IMR-90 (cell line): ENCODE results near the gene SLC4A5. TPM values are rescaled to one million over a fixed set of nuclear protein-coding genes. Genes with fewer than 3 reads are reported as not detected.

Source experiments
- ATAC-seq: fragments of 200-7000 bp; cut with Tn5 transposase; 2 replicates; pipeline ENCODE4 v1.9.1; 2020; ENCODE audit warnings: low read depth, mild to moderate bottlenecking, moderate library complexity
- BruUV-seq: library from RNA; stranded (reverse); fragments of 400-500 nt; replicated peaks from 2 replicates; lab custom pipeline; 2021; lab: Mats Ljungman, UMichigan
- CTCF ChIA-PET: fragments of 300-600 bp; formaldehyde crosslinking; extraction: SDS; loops from one replicate; lab custom pipeline; 2021; ENCODE audit warnings: antibody characterized with exemption; lab: Yijun Ruan, JAX
- POLR2A ChIA-PET: fragments of 300-600 bp; sonication (Branson Sonifier 250); formaldehyde crosslinking; loops from one replicate; lab custom pipeline; 2022; ENCODE audit warnings: antibody characterized with exemption; ENCODE audit not compliant: unreplicated experiment; lab: Charles Lee
- DNase-seq: peaks from one replicate; pipeline ENCODE4 v3.0.0; 2013
- H2AFZ ChIP-seq: replicated peaks from 2 replicates; pipeline ENCODE3; 2013; ENCODE audit warnings: low read length, mild to moderate bottlenecking; ENCODE audit not compliant: poor library complexity
- H2AK5ac ChIP-seq: 2 replicates; pipeline ENCODE4 v1.6.1; 2013; ENCODE audit warnings: low read depth, low read length, inconsistent platforms
- H2AK9ac ChIP-seq: replicated peaks from 2 replicates; pipeline ENCODE3; 2013; ENCODE audit warnings: mild to moderate bottlenecking, low read depth, low read length, moderate library complexity; ENCODE audit not compliant: poor library complexity
- H2BK120ac ChIP-seq: 2 replicates; pipeline ENCODE4 v1.6.1; 2013; ENCODE audit warnings: low read depth, low read length, inconsistent platforms
- H2BK15ac ChIP-seq: 3 replicates; pipeline ENCODE4 v1.6.1; 2013; ENCODE audit warnings: low read depth, low read length, inconsistent platforms
- H2BK20ac ChIP-seq: 2 replicates; pipeline ENCODE4 v1.6.1; 2013; ENCODE audit warnings: low read depth, mild to moderate bottlenecking, inconsistent platforms, low read length, moderate library complexity
- H2BK5ac ChIP-seq: 2 replicates; pipeline ENCODE4 v1.6.1; 2013; ENCODE audit warnings: mild to moderate bottlenecking, low read depth, low read length, inconsistent platforms; ENCODE audit not compliant: poor library complexity, severe bottlenecking
- H3K14ac ChIP-seq: replicated peaks from 2 replicates; pipeline ENCODE4 v1.6.1; 2013; ENCODE audit warnings: low read depth, low read length, inconsistent platforms
- H3K18ac ChIP-seq: 2 replicates; pipeline ENCODE4 v1.6.1; 2013; ENCODE audit warnings: low read depth, low read length, control low read depth
- H3K23ac ChIP-seq: 2 replicates; pipeline ENCODE4 v1.6.1; 2013; ENCODE audit warnings: low read depth, low read length, inconsistent platforms
- H3K27ac ChIP-seq: 2 replicates; pipeline ENCODE4 v1.5.1; 2013; ENCODE audit warnings: mild to moderate bottlenecking, control low read depth, low read length; ENCODE audit not compliant: insufficient read depth
- H3K27me3 ChIP-seq: 2 replicates; pipeline ENCODE4 v1.6.1; 2013; ENCODE audit warnings: low read length; ENCODE audit not compliant: control insufficient read depth, insufficient read depth
- H3K36me3 ChIP-seq: 2 replicates; pipeline ENCODE4 v1.6.1; 2013; ENCODE audit warnings: low read length, mixed read lengths; ENCODE audit not compliant: control insufficient read depth, insufficient read depth
- H3K4ac ChIP-seq: 2 replicates; pipeline ENCODE4 v1.6.1; 2013; ENCODE audit warnings: low read depth, low read length, inconsistent platforms
- H3K4me1 ChIP-seq: 2 replicates; pipeline ENCODE4 v1.6.1; 2013; ENCODE audit warnings: low read length, mixed read lengths; ENCODE audit not compliant: control insufficient read depth, insufficient read depth
- H3K4me2 ChIP-seq: 2 replicates; pipeline ENCODE4 v1.6.1; 2013; ENCODE audit warnings: low read depth, mild to moderate bottlenecking, control low read depth, low read length, moderate library complexity
- H3K4me3 ChIP-seq: 2 replicates; pipeline ENCODE4 v1.5.1; 2013; ENCODE audit warnings: low read depth, mild to moderate bottlenecking, control low read depth, low read length, moderate library complexity; ENCODE audit not compliant: insufficient read depth
- H3K56ac ChIP-seq: 2 replicates; pipeline ENCODE4 v1.6.1; 2013; ENCODE audit warnings: low read length, inconsistent platforms; ENCODE audit not compliant: insufficient read depth; ENCODE audit errors: extremely low read depth
- H3K79me1 ChIP-seq, 2 experiments: 2 replicates each; pipeline ENCODE4 v1.6.1; 2013; ENCODE audit warnings: low read length in 2 of 2, inconsistent platforms in 1 of 2, low read depth in 1 of 2
- H3K9ac ChIP-seq: 2 replicates; pipeline ENCODE4 v1.6.1; 2013; ENCODE audit warnings: low read depth, low read length, control low read depth
- H3K9me1 ChIP-seq: 2 replicates; pipeline ENCODE4 v1.6.1; 2013; ENCODE audit warnings: low read length, inconsistent platforms; ENCODE audit not compliant: insufficient read depth
- H3K9me3 ChIP-seq: 2 replicates; pipeline ENCODE4 v1.6.1; 2013; ENCODE audit warnings: low read length; ENCODE audit not compliant: control insufficient read depth, insufficient read depth
- H4K20me1 ChIP-seq: 2 replicates; pipeline ENCODE4 v1.6.1; 2013; ENCODE audit warnings: low read length, inconsistent platforms; ENCODE audit not compliant: insufficient read depth
- H4K5ac ChIP-seq: 2 replicates; pipeline ENCODE4 v1.6.1; 2013; ENCODE audit warnings: mild to moderate bottlenecking, low read depth, low read length, control low read depth
- H4K8ac ChIP-seq, 2 experiments: 2 replicates each; pipeline ENCODE4 v1.6.1; 2013; ENCODE audit warnings: low read depth in 2 of 2, low read length in 2 of 2, control low read depth in 1 of 2, inconsistent platforms in 1 of 2
- H4K91ac ChIP-seq: 2 replicates; pipeline ENCODE4 v1.6.1; 2013; ENCODE audit warnings: low read depth, low read length, inconsistent platforms; ENCODE audit not compliant: insufficient read depth
- CEBPB ChIP-seq: IDR thresholded peaks from 2 replicates; pipeline ENCODE4 v1.6.1; 2012; ENCODE audit warnings: low read depth, low read length, improper control_type of control experiment
- MAZ ChIP-seq: IDR thresholded peaks from 2 replicates; pipeline ENCODE4 v1.6.1; 2012; ENCODE audit warnings: low read depth, mild to moderate bottlenecking, low read length, improper control_type of control experiment, moderate library complexity, borderline replicate concordance
- POLR2A ChIP-seq: IDR thresholded peaks from 2 replicates; pipeline ENCODE4 v1.6.1; 2012; ENCODE audit warnings: mild to moderate bottlenecking, low read depth, low read length
- RAD21 ChIP-seq: IDR thresholded peaks from 2 replicates; pipeline ENCODE4 v1.6.1; 2012; ENCODE audit warnings: low read length, improper control_type of control experiment
- RCOR1 ChIP-seq: IDR thresholded peaks from 2 replicates; pipeline ENCODE4 v1.6.1; 2012; ENCODE audit warnings: mild to moderate bottlenecking, low read length, improper control_type of control experiment; ENCODE audit not compliant: insufficient replicate concordance
- SMC3 ChIP-seq: fragments of 150-350 bp; IDR thresholded peaks from 2 replicates; pipeline ENCODE4 v1.6.1; 2016; ENCODE audit warnings: low read depth, mild to moderate bottlenecking, antibody characterized with exemption, low read length, moderate library complexity
- WGBS, 2 experiments: methylation state at CpG; one replicate each; pipeline versions ENCODE4 v1.1.5 to v1.1.7; 2013; ENCODE audit warnings: missing lambda C conversion rate in 2 of 2; ENCODE audit not compliant: insufficient read length in 1 of 2; ENCODE audit errors: extremely low coverage in 2 of 2; 5-methylcytosine and 5-hydroxymethylcytosine counted together
- dilution Hi-C: fragments of 300-500 bp; cut with HindIII; formaldehyde crosslinking; loops from one replicate; pipeline ENCODE4 v1.14.3; 2018; ENCODE audit warnings: low sequenced_read_pairs; ENCODE audit not compliant: unreplicated experiment
- in situ Hi-C: fragments of 300-500 bp; cut with MboI; formaldehyde crosslinking; loops from 3 replicates; pipeline ENCODE4 v1.14.3; 2019; ENCODE audit warnings: low sequenced_read_pairs, inconsistent platforms, mixed read lengths
- intact Hi-C: fragments of 100-400 bp; cut with micrococcal nuclease; formaldehyde crosslinking; loops from 2 replicates; pipeline ENCODE4 v1.10.0; 2022
- polyA plus RNA-seq, 3 experiments: library from polyadenylated mRNA; depleted of rRNA; stranded (reverse); fragments of >200 nt; gene quantifications; 2 replicates each; pipeline ENCODE4 v1.2.3, GENCODE V29; 2012; ENCODE audit warnings: low replicate concordance in 1 of 3
- total RNA-seq: library from RNA; depleted of rRNA; stranded (reverse); fragments of >200 nt; gene quantifications from 2 replicates; pipeline ENCODE4 v1.2.3, GENCODE V29; 2012
- TF ChIP-seq, protein P1 (sequence below): conservative IDR thresholded peaks from 2 replicates; pipeline ENCODE4 v1.5.1; 2012; ENCODE audit warnings: mild to moderate bottlenecking, low read depth, low read length, improper control_type of control experiment

Gene SLC4A5
- total and polyA plus RNA-seq, 2 of the 4 experiments (the other 2 are of a cell fraction), result 0.18 to 0.22 TPM

DNA sequence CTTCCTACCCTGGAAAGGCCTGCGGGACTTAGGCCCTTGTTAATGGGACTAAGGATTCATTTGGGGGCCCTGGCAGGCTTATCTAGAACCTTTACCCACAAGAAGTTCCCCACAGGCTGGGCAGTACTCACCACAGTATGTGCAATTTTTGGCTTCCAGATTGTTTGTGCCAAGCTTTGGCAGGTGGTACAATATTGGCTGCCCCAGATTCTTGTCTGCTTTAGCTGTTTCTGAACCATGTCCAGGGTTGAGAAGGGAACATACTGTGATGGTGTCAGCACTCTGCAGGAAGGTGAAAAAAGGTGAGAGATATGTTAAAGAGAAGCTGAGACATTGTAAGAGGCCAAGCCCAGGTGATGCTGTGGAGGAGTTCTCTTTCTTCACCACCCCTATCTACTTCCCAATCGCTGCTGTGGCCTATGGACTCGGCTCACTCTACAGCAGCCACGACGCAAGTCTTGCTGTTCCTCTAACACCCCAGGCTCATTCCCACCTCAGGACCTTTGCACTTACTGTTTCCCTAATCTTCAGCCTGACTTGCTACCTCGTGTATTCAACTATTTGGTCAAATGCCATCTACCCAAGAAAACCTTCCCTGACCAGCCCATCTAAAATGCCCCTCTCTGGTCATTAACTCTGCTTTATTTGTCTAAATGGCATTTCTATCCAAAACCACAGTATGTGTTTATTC, 9.2 kb downstream of the SLC4A5 start:
- no peak overlapping the region for H3K23ac ChIP-seq
- no peak overlapping the region for H3K27ac ChIP-seq
- H4K20me1 ChIP-seq, result no peaks in the 10 kb centered on the region
- peaks cover 4% of the 10 kb centered on the region; the same call in 1 of the 2 replicates for H3K9me1 ChIP-seq
- H3K4me1 ChIP-seq, result no peaks in the 10 kb centered on the region
- H3K9ac ChIP-seq, result no peak overlapping the region
- no peak overlapping the region for H3K14ac ChIP-seq
- no peak overlapping the region for H2BK20ac ChIP-seq
- no peak overlapping the region for H4K5ac ChIP-seq
- no peak overlapping the region for H3K4ac ChIP-seq
- no peaks in the 10 kb centered on the region for H3K79me1 ChIP-seq
- no peak overlapping the region for H2BK15ac ChIP-seq
- H2BK5ac ChIP-seq, result no peak overlapping the region
- H3K9me3 ChIP-seq, result no peaks in the 10 kb centered on the region
- H3K18ac ChIP-seq, result no peak overlapping the region
- no peak for DNase-seq
- no peak for ATAC-seq
- H2AFZ ChIP-seq, result no peak overlapping the region
- no peak overlapping the region for H4K8ac ChIP-seq
- H3K36me3 ChIP-seq, result no peaks in the 10 kb centered on the region
- ChIA-PET CTCF (interaction anchor here (0.6 to 3.4 kb wide), 20 partner anchors 9 to 510 kb away, joined by 3 to 34 read pairs (median 5); no protein-coding TSS in a partner anchor), POLR2A (no interaction called here)
- 80% methylated on average over 1 of the region's 6 CpGs; no CpG with 5 or more reads in 1 of the 2 experiments for WGBS, 2 experiments
- peaks cover 12% of the 10 kb centered on the region for H3K27me3 ChIP-seq
- no peak overlapping the region for H4K91ac ChIP-seq
- no peak overlapping the region for H3K4me2 ChIP-seq
- intact Hi-C loops, result loop anchor here (5.0 kb wide), 1 partner anchor 58 kb away; no protein-coding TSS in a partner anchor
- in situ Hi-C loops, result loop anchor here (25.0 kb wide), 1 partner anchor 522 kb away; no protein-coding TSS in a partner anchor
- no peak overlapping the region for H3K4me3 ChIP-seq
- no peak overlapping the region for H2BK120ac ChIP-seq
- H2AK9ac ChIP-seq, result no peak overlapping the region
- H2AK5ac ChIP-seq, result no peak overlapping the region
- H3K56ac ChIP-seq, result no peak overlapping the region
- TF ChIP-seq RCOR1 (no peak), CEBPB (no peak), RAD21 (no peak), SMC3 (no peak), MAZ (no peak), POLR2A (no peak)
- TF ChIP-seq, protein P1, sequence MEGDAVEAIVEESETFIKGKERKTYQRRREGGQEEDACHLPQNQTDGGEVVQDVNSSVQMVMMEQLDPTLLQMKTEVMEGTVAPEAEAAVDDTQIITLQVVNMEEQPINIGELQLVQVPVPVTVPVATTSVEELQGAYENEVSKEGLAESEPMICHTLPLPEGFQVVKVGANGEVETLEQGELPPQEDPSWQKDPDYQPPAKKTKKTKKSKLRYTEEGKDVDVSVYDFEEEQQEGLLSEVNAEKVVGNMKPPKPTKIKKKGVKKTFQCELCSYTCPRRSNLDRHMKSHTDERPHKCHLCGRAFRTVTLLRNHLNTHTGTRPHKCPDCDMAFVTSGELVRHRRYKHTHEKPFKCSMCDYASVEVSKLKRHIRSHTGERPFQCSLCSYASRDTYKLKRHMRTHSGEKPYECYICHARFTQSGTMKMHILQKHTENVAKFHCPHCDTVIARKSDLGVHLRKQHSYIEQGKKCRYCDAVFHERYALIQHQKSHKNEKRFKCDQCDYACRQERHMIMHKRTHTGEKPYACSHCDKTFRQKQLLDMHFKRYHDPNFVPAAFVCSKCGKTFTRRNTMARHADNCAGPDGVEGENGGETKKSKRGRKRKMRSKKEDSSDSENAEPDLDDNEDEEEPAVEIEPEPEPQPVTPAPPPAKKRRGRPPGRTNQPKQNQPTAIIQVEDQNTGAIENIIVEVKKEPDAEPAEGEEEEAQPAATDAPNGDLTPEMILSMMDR, result no peak
- dilution Hi-C loops, result no loop called here
- no TSS peak for BruUV-seq
